HepG2 (cell line): ENCODE results near the gene HIVEP2. TPM values are rescaled to one million over a fixed set of nuclear protein-coding genes. Genes with fewer than 3 reads are reported as not detected.

ENCODE experiments used
- DDIT3 ChIP-seq: sonication (generic); formaldehyde crosslinking; IDR thresholded peaks from 2 replicates; pipeline ENCODE4 v1.4.0; 2020; ENCODE audit warnings: mild to moderate bottlenecking, missing genetic modification reagents
- FLYWCH1 ChIP-seq: sonication (generic); formaldehyde crosslinking; IDR thresholded peaks from 2 replicates; pipeline ENCODE4 v1.8.1; 2023; ENCODE audit warnings: mild to moderate bottlenecking, missing genetic modification reagents
- JDP2 ChIP-seq: sonication (generic); formaldehyde crosslinking; IDR thresholded peaks from 2 replicates; pipeline ENCODE4 v1.8.1; 2022; ENCODE audit warnings: missing genetic modification reagents, borderline replicate concordance
- KLF16 ChIP-seq, 2 experiments: sonication (generic) in 1 of 2; formaldehyde crosslinking in 1 of 2; IDR thresholded peaks; 2 replicates each; pipeline versions ENCODE4 v1.6.1 to v1.8.0; 2016 to 2023; ENCODE audit warnings: missing genetic modification reagents in 2 of 2, missing compliant biosample characterization in 1 of 2
- MNT ChIP-seq: fragments of 450-650 bp; IDR thresholded peaks from 2 replicates; pipeline ENCODE4 v1.6.1; 2016
- NFYB ChIP-seq: sonication (generic); formaldehyde crosslinking; IDR thresholded peaks from 2 replicates; pipeline ENCODE4 v1.4.0; 2020; ENCODE audit warnings: missing genetic modification reagents
- NR1H2 ChIP-seq: sonication (generic); formaldehyde crosslinking; IDR thresholded peaks from 2 replicates; pipeline ENCODE4 v1.8.1; 2022; ENCODE audit warnings: low read depth, missing genetic modification reagents, borderline replicate concordance
- NRL ChIP-seq: sonication (generic); formaldehyde crosslinking; IDR thresholded peaks from 2 replicates; pipeline ENCODE4 v1.5.0; 2020; ENCODE audit warnings: missing genetic modification reagents, mild to moderate bottlenecking, moderate library complexity, borderline replicate concordance
- PBX3 ChIP-seq: sonication (generic); formaldehyde crosslinking; IDR thresholded peaks from 2 replicates; pipeline ENCODE4 v1.8.1; 2023; ENCODE audit warnings: missing genetic modification reagents, inconsistent platforms, borderline replicate concordance
- PITX1 ChIP-seq: sonication (generic); formaldehyde crosslinking; IDR thresholded peaks from 2 replicates; pipeline ENCODE4 v1.5.1; 2020; ENCODE audit warnings: mild to moderate bottlenecking, missing genetic modification reagents
- SRF ChIP-seq: IDR thresholded peaks from 2 replicates; pipeline ENCODE4 v1.6.1; 2011; ENCODE audit warnings: mild to moderate bottlenecking, low read depth, low read length, moderate library complexity
- SRY ChIP-seq: sonication (generic); formaldehyde crosslinking; IDR thresholded peaks from 2 replicates; pipeline ENCODE4 v1.8.0; 2022; ENCODE audit warnings: mild to moderate bottlenecking, missing genetic modification reagents
- U2AF1 ChIP-seq: fragments of 200-400 bp; formaldehyde crosslinking; optimal IDR thresholded peaks from 2 replicates; pipeline ENCODE3; 2017; ENCODE audit warnings: mild to moderate bottlenecking, low read depth, low read length
- ZNF232 ChIP-seq: sonication (generic); formaldehyde crosslinking; IDR thresholded peaks from 2 replicates; pipeline ENCODE4 v1.4.0; 2020; ENCODE audit warnings: missing genetic modification reagents, borderline replicate concordance
- ZNF296 ChIP-seq: sonication (generic); formaldehyde crosslinking; conservative IDR thresholded peaks from 2 replicates; pipeline ENCODE4 v1.5.0; 2020; ENCODE audit warnings: mild to moderate bottlenecking, missing genetic modification reagents
- ZNF329 ChIP-seq: sonication (generic); formaldehyde crosslinking; IDR thresholded peaks from 2 replicates; pipeline ENCODE4 v1.9.0; 2021; ENCODE audit warnings: low read depth, mild to moderate bottlenecking, missing genetic modification reagents
- ZNF33B ChIP-seq: sonication (generic); formaldehyde crosslinking; IDR thresholded peaks from 2 replicates; pipeline ENCODE4 v1.5.1; 2020; ENCODE audit warnings: mild to moderate bottlenecking, missing genetic modification reagents
- ZNF510 ChIP-seq: sonication (generic); formaldehyde crosslinking; IDR thresholded peaks from 2 replicates; pipeline ENCODE4 v1.4.0; 2020; ENCODE audit warnings: low read depth, mild to moderate bottlenecking, missing genetic modification reagents
- ZNF546 ChIP-seq: sonication (generic); formaldehyde crosslinking; conservative IDR thresholded peaks from 2 replicates; pipeline ENCODE4 v1.8.1; 2023; ENCODE audit warnings: mild to moderate bottlenecking, missing genetic modification reagents
- ZNF558 ChIP-seq: sonication (generic); formaldehyde crosslinking; IDR thresholded peaks from 2 replicates; pipeline ENCODE4 v1.9.0; 2022; ENCODE audit warnings: mild to moderate bottlenecking, missing genetic modification reagents, borderline replicate concordance
- ZNF768 ChIP-seq: sonication (generic); formaldehyde crosslinking; IDR thresholded peaks from 2 replicates; pipeline ENCODE4 v1.4.0; 2020; ENCODE audit warnings: missing genetic modification reagents
- ZSCAN31 ChIP-seq: sonication (generic); formaldehyde crosslinking; IDR thresholded peaks from 2 replicates; pipeline ENCODE4 v1.5.0; 2020; ENCODE audit warnings: low read depth, mild to moderate bottlenecking, missing genetic modification reagents
- ZUFSP ChIP-seq: sonication (generic); formaldehyde crosslinking; IDR thresholded peaks from 2 replicates; pipeline ENCODE4 v1.9.0; 2021; ENCODE audit warnings: missing genetic modification reagents, mild to moderate bottlenecking, borderline replicate concordance
- polyA plus RNA-seq, 8 experiments: library from polyadenylated mRNA; depleted of rRNA in 3 of 8; stranded (reverse) in 7 of 8; unstranded in 1 of 8; fragments of >200 nt; fragmentation: Illumina TruSeq in 4 of 8; extraction: Trizol in 4 of 8; gene quantifications; 2 replicates each; pipeline versions ENCODE4 v1.2.1 to v1.2.3, GENCODE V29; 2011 to 2016; ENCODE audit warnings: low read depth in 4 of 8, missing spikeins in 1 of 8, mixed read lengths in 1 of 8; ENCODE audit not compliant: insufficient read depth in 1 of 8
- total RNA-seq, 5 experiments: library from RNA; depleted of rRNA; stranded (reverse); fragments of >200 nt; fragmentation: Illumina TruSeq; extraction: Trizol; gene quantifications; 2 replicates each; pipeline ENCODE4 v1.2.3, GENCODE V29; 2016; ENCODE audit warnings: low read depth in 1 of 5
- TF ChIP-seq, protein P1 (sequence below): sonication (generic); formaldehyde crosslinking; IDR thresholded peaks from 2 replicates; pipeline ENCODE4 v1.5.1; 2020; ENCODE audit warnings: missing genetic modification reagents, mild to moderate bottlenecking, borderline replicate concordance

The HIVEP2 gene
- total and polyA plus RNA-seq, 2 of the 13 experiments (the other 11 are each of a cell fraction or from before 2014, with no cell fraction given): 3.4 to 12.9 TPM

DNA sequence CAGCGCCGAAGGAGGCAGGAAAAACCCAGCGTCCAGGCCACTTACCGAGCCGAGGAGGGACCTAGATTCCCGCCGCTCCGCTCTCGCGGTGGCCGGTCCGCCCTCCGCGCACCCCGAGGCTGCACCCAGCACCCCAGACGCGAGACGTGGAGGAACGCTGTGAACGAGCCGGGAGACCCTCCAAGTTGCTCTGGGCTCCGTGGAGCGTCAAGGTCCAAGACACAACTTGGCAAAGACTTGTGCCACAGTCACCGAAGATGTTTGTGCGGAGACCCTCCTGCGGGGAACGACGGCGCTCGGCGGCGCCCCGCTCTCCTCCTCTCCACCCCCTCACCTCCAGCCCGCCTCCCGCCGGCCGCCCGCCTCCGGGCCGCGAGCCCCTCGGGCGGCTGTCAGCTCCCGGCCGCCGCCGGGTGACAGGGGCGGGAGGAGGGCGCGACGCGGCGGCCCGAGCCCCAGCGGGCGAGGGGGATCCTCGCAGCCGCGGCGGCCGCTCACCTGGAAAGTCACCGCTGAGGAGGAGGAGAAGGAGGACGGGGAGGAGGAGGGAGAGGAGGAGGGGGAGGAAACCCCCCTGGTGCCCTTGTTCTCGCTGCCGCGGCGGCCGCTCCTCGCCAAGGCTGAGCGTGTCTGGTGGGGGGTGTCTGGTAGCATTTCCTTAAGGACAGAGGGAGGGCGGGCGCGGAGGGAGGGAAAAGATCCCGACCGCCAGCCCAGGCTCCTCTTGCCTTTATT, 637 bp upstream of the HIVEP2 start (continued):
- no peak for TF ChIP-seq SRF
- TF ChIP-seq NFYB (CRISPR knock-in tag): no peak
- no peak for TF ChIP-seq PBX3 (CRISPR knock-in tag)
- TF ChIP-seq ZNF296 (CRISPR knock-in tag): no peak
- TF ChIP-seq MNT: no peak
- no peak for TF ChIP-seq KLF16 (CRISPR knock-in tag; IDR thresholded peaks at IDR 0.05)
- TF ChIP-seq U2AF1: peak; percentile 34
- no peak for TF ChIP-seq NR1H2 (CRISPR knock-in tag)
- TF ChIP-seq ZNF546 (CRISPR knock-in tag): peak; percentile 70; the same call in 1 of the 2 replicates
- peak; percentile 55; the same call in 1 of the 2 replicates for TF ChIP-seq NRL (CRISPR knock-in tag)
- TF ChIP-seq ZNF232 (CRISPR knock-in tag): 0 out of 2 replicates have a peak, but pooled peaks have one; percentile 8
- 0 out of 2 replicates have a peak, but pooled peaks have one; percentile 61 for TF ChIP-seq ZNF558 (CRISPR knock-in tag)
- TF ChIP-seq DDIT3 (CRISPR knock-in tag): no peak
- 0 out of 2 replicates have a peak, but pooled peaks have one; percentile 31 for TF ChIP-seq FLYWCH1 (CRISPR knock-in tag)
- TF ChIP-seq ZUFSP: no peak
- TF ChIP-seq PITX1: no peak
- no peak for TF ChIP-seq JDP2
- TF ChIP-seq SRY (CRISPR knock-in tag): peak; percentile 16; the same call in 1 of the 2 replicates
- TF ChIP-seq ZNF768 (CRISPR knock-in tag): 0 out of 2 replicates have a peak, but pooled peaks have one; percentile 14
- no peak for TF ChIP-seq ZNF510 (CRISPR knock-in tag)
- TF ChIP-seq ZSCAN31 (CRISPR knock-in tag): no peak
- no peak for TF ChIP-seq ZNF33B
- TF ChIP-seq ZNF329 (CRISPR knock-in tag): 0 out of 2 replicates have a peak, but pooled peaks have one; percentile 40
- TF ChIP-seq, protein P1, sequence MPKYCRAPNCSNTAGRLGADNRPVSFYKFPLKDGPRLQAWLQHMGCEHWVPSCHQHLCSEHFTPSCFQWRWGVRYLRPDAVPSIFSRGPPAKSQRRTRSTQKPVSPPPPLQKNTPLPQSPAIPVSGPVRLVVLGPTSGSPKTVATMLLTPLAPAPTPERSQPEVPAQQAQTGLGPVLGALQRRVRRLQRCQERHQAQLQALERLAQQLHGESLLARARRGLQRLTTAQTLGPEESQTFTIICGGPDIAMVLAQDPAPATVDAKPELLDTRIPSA: no peak
